ENCODE results near the gene PPIE. TPM values are rescaled to one million over a fixed set of nuclear protein-coding genes. Genes with fewer than 3 reads are reported as not detected.

PPIE gene
- total RNA-seq, result 10 to 100 TPM; 34.7 to 42.6 TPM

DNA sequence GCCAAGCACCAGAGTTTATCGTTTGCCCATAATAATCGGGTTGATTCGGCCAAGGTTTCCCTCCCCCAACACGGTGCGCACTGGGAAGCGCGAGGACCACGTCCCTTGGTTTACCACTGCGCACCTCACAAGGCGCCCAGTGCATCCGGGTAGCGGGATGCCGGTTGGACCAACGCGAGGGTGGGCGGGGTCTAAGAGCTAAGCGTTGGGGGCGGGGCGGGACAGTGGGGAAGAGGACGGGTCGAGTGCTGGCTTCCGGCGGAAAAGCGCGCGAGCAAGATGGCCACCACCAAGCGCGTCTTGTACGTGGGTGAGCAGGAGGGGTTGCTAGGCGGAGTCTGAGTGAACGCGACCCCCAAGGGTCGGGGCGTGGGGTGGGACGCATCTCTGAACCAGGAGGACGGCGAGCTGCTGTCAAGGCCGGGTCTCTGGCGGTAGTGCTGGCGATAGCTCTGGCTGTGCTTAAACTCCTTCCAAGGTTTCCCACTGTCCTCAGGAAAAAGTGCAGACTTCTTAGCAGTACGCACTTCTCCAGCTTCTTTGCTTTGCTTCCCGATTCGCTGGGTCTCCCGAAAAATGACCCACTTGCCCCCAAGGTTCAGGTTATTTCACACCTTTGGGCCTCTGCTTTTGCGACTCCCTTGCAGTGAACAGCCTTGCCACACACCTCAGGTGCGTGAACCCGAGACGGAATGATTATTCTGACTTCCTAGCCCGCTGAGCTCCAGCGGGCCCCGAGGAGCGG is at the start of gene PPIE:
Gene PPIE (plus strand): TSS at position 261 of the 745 bp plus-strand sequence. CDS start 19 bp downstream, at position 280.
- TF ChIP-seq CTCF (IDR thresholded peaks at IDR 0.05), result no peak
- H3K9ac ChIP-seq (ENCODE audit: low read depth in 2 of 2, low read length in 2 of 2), result peak within 1 kb of the TSS; percentile 48 to 85
- no peaks in the 10 kb centered on the region for H3K9me3 ChIP-seq
- H3K36me3 ChIP-seq, result no peaks in the 10 kb centered on the region
- no peaks in the 10 kb centered on the region for H3K4me1 ChIP-seq
- peaks cover 5% of the 10 kb centered on the region for H3K27me3 ChIP-seq
- peak within 1 kb of the TSS; percentile 69 for H3K4me3 ChIP-seq
- DNase-seq, result peak; percentile 98
- peak within 1 kb of the TSS; percentile 37 for H3K27ac ChIP-seq
- intact Hi-C loops (cut with DNase I), result no loop called here

DNA sequence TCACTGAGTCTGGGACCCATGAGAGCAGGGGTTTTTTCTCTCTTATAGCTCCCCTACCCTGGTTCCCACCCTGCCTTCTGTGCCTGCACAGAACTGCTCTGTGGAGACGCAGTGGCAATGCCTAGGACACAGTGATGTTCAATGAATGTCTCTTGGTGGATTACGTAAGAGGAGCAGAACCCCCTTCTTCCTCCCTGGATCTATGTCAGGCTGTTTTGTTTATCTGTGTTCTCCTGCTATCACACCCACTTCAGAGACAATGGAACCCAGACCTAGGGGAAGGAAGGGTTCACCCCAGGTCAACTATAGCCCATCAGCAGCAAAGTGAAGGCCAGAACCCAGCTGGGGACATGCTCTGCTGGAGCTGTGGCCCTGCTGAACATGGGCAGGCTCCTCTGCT is 49.5 kb upstream of the PPIE start:
- H3K4me3 ChIP-seq, result no peak overlapping the region
- H3K36me3 ChIP-seq, result no peaks in the 10 kb centered on the region
- intact Hi-C loops (cut with DNase I), result no loop called here
- H3K27me3 ChIP-seq, result peaks cover 15% of the 10 kb centered on the region
- no peaks in the 10 kb centered on the region for H3K9me3 ChIP-seq
- no peak overlapping the region for H3K9ac ChIP-seq (ENCODE audit: low read depth in 2 of 2, low read length in 2 of 2)
- no peak overlapping the region for H3K27ac ChIP-seq
- peaks cover 10% of the 10 kb centered on the region for H3K4me1 ChIP-seq
- no peak for DNase-seq
- no peak for TF ChIP-seq CTCF (IDR thresholded peaks at IDR 0.05)

GRCh38 chr1:39689635-39690034 is 49.0 kb upstream of the PPIE start:
- peaks cover 15% of the 10 kb centered on the region for H3K27me3 ChIP-seq

GRCh38 chr1:39690225-39690624 is 48.5 kb upstream of the PPIE start:
- Histone ChIP-seq H3K27me3 (peaks cover 15% of the 10 kb centered on the region), H3K9ac (ENCODE audit: low read depth in 2 of 2, low read length in 2 of 2) (no peak overlapping the region), H3K4me1 (peaks cover 10% of the 10 kb centered on the region), H3K27ac (no peak overlapping the region), H3K36me3 (no peaks in the 10 kb centered on the region), H3K9me3 (no peaks in the 10 kb centered on the region), H3K4me3 (no peak overlapping the region)
- intact Hi-C loops (cut with DNase I), result no loop called here
- no peak for TF ChIP-seq CTCF (IDR thresholded peaks at IDR 0.05)
- DNase-seq, result no peak

More at GRCh38 chr1:39689635-39690034, 49.0 kb upstream of the PPIE start:
- no peak for DNase-seq
- H3K36me3 ChIP-seq, result no peaks in the 10 kb centered on the region
- intact Hi-C loops (cut with DNase I), result no loop called here
- no peaks in the 10 kb centered on the region for H3K9me3 ChIP-seq
- no peak overlapping the region for H3K9ac ChIP-seq (ENCODE audit: low read depth in 2 of 2, low read length in 2 of 2)
- no peak overlapping the region for H3K4me3 ChIP-seq
- no peak overlapping the region for H3K27ac ChIP-seq
- peaks cover 10% of the 10 kb centered on the region for H3K4me1 ChIP-seq
- no peak for TF ChIP-seq CTCF (IDR thresholded peaks at IDR 0.05)

GRCh38 chr1:39690794-39691382 is 47.8 kb upstream of the PPIE start:
- Histone ChIP-seq H3K9ac (ENCODE audit: low read depth in 2 of 2, low read length in 2 of 2) (no peak overlapping the region), H3K36me3 (no peaks in the 10 kb centered on the region), H3K27me3 (peaks cover 15% of the 10 kb centered on the region), H3K9me3 (no peaks in the 10 kb centered on the region), H3K4me1 (peaks cover 10% of the 10 kb centered on the region), H3K4me3 (peak overlapping the region; percentile 41), H3K27ac (no peak overlapping the region)
- DNase-seq, result no peak
- intact Hi-C loops (cut with DNase I), result no loop called here
- TF ChIP-seq CTCF (IDR thresholded peaks at IDR 0.05), result no peak
